ENCODE measurements around the gene FAM90A1. TPM values are rescaled to one million over a fixed set of nuclear protein-coding genes. Genes with fewer than 3 reads are reported as not detected.
"Not testable (repeated sequence)": the region's sequence is repeated elsewhere in the genome, so short reads cannot be mapped to it uniquely, and the experiment has no call there.

FAM90A1 gene, protein sequence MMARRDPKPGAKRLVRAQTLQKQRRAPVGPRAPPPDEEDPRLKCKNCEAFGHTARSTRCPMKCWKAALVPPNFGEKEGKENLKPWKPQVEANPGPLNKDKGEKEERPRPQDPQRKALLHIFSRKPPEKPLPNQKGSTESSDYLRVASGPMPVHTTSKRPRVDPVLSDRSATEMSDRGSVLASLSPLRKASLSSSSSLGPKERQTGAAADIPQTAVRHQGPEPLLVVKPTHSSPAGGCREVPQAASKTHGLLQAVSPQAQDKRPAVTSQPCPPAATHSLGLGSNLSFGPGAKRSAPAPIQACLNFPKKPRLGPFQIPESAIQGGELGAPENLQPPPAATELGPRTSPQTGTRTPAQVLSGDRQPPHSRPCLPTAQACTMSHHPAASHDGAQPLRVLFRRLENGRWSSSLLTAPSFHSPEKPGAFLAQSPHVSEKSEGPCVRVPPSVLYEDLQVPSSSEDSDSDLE
- under 1 TPM in 1 of 3 donors, not detected in 2; 0.28 TPM for total RNA-seq
- 0.18 TPM for total RNA-seq (2013)

DNA sequence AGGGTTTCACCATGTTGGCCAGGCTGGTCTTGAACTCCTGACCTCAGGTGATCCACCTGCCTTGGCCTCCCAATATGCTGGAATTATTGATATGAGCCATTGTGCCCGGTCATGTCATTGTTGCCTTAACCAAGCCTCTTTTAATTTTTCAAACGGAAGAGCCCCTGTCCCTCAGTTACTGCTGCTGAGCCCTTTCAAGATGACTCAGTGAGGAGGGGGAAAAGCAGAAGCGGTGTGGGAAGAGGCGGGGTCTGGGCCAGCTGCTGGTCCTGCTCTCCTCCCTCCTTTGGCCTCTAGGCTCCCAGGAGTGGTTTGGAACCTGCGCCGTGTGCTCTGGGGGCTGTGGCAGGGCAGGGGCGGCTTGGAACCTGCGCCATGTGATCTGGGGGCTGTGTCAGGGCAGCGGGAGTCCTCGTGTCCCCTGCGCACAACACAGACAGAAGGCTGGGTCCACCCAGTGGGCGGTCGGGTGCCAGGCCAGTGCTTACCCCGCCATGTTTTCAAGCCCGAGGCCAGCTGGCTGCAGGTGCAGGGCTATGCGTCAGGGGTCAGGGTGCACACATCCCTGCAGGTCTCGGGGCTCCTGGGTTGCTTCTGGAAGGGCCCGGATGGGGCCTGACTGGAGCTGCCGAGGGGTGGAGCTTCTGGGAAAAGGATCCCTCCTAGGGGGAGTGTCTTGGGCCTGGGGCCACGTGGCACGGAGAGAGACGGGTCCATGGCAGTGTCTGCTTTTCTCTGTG lies at the start of gene FAM90A1:
FAM90A1 (minus strand) TSS at position 627 of the 740 bp plus-strand sequence. CDS start 2,786 bp downstream, outside the sequence.
- H3K4me3 ChIP-seq (ENCODE audit: low read length); H3K36me3 Mint-ChIP-seq; H3K27ac Mint-ChIP-seq; H3K9me3 Mint-ChIP-seq; H3K9me3 ChIP-seq (ENCODE audit: control insufficient read depth, insufficient read depth, low read length); H3K27me3 Mint-ChIP-seq (ENCODE audit: low read depth in 2 of 2); DNase-seq; intact Hi-C loops (cut with micrococcal nuclease); H3K27ac ChIP-seq (ENCODE audit: low read length); H3K27me3 ChIP-seq (ENCODE audit: control insufficient read depth, insufficient read depth, low read length); ATAC-seq; H3K4me1 ChIP-seq (ENCODE audit: control insufficient read depth, insufficient read depth, low read length); H3K4me1 Mint-ChIP-seq; H3K36me3 ChIP-seq (ENCODE audit: control insufficient read depth, insufficient read depth, low read length): not testable (repeated sequence)
- H3K4me3 Mint-ChIP-seq = peak within 1 kb of the TSS; percentile 75
- 62% methylated on average over 22 of the region's 22 CpGs for WGBS (ENCODE audit: insufficient coverage)

DNA sequence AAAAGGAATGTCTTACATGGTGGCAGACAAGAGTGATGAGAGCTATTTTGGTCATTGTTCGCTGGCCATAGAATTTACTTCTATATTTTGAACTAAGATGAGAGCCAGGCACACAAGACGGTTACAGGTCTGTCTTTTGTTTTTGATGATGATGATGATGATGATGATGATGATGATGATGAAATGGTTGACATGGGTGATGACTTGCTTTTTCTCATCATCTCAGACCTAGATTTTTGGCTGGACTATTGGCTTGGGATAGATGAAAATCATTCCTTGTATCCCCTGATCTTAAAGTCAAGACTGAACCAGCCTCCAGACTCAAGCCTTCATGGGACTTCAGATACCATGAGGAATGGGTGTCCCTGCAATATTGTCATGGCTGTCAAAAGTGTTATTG lies 49.0 kb upstream of the FAM90A1 start:
- H3K27ac Mint-ChIP-seq; H3K9me3 ChIP-seq (ENCODE audit: control insufficient read depth, insufficient read depth, low read length); DNase-seq; H3K36me3 ChIP-seq (ENCODE audit: control insufficient read depth, insufficient read depth, low read length); ATAC-seq; H3K9me3 Mint-ChIP-seq; H3K36me3 Mint-ChIP-seq; H3K4me1 ChIP-seq (ENCODE audit: control insufficient read depth, insufficient read depth, low read length); H3K27ac ChIP-seq (ENCODE audit: low read length); H3K4me3 Mint-ChIP-seq; intact Hi-C loops (cut with micrococcal nuclease); H3K27me3 ChIP-seq (ENCODE audit: control insufficient read depth, insufficient read depth, low read length); H3K4me3 ChIP-seq (ENCODE audit: low read length); H3K4me1 Mint-ChIP-seq: not testable (repeated sequence)
- H3K27me3 Mint-ChIP-seq (ENCODE audit: low read depth in 2 of 2) = peaks cover 0 to 13% of the 10 kb centered on the region in 2 donors
- WGBS (ENCODE audit: insufficient coverage) = 80% methylated on average over 1 of the region's 2 CpGs

GRCh38 chr12:8266706-8267105 lies 39.3 kb upstream of the FAM90A1 start:
- DNase-seq; H3K27me3 ChIP-seq (ENCODE audit: control insufficient read depth, insufficient read depth, low read length); intact Hi-C loops (cut with micrococcal nuclease); H3K4me3 Mint-ChIP-seq; H3K27ac Mint-ChIP-seq; H3K36me3 Mint-ChIP-seq; H3K4me1 ChIP-seq (ENCODE audit: control insufficient read depth, insufficient read depth, low read length); H3K4me1 Mint-ChIP-seq; H3K9me3 Mint-ChIP-seq; H3K9me3 ChIP-seq (ENCODE audit: control insufficient read depth, insufficient read depth, low read length); H3K4me3 ChIP-seq (ENCODE audit: low read length); H3K36me3 ChIP-seq (ENCODE audit: control insufficient read depth, insufficient read depth, low read length); H3K27me3 Mint-ChIP-seq (ENCODE audit: low read depth in 2 of 2); ATAC-seq; H3K27ac ChIP-seq (ENCODE audit: low read length): not testable (repeated sequence)
- 58% methylated on average over 4 of the region's 4 CpGs for WGBS (ENCODE audit: insufficient coverage)

DNA sequence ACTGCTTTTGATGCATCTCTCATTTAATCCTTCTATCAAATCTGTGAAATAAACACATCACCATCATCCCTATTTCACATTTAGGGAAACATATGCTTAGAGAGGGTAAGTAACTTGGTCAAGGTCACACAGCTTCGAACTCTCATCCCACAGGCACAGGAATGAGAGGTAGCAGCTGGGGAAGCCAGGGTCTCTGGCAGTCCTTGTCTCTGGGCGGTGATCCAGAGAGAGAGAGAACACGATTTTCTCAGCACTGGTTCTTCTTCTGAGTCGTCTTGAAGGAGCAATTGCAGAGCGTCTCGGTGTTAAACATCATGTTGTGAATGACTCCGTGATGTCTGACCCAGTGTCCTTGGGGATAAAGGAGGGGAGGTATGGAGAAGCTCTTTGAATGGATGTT lies 36.8 kb upstream of the FAM90A1 start:
- not testable (repeated sequence) for H3K4me3 Mint-ChIP-seq, H3K36me3 Mint-ChIP-seq

DNA sequence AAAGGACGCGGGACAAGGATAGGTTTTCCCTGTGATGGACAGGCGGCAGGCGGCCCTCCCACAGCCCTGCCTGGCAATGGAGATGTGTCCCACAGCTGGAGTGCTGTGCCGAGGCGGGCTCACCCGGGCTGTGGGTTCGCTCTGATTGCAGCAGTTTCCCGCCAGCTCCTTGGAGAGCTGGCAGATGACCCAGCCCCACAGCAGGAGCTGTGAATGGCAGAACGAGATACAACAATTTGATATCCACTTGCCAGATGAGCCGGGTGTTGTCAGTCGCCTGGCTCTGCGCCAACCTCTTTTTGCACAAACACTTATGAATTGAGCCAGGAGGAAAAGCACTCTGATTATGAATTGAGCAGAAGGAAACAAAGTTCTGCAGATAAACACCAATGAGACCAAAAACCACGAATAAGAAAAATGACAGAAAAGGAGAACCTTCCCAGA lies 33.7 kb upstream of the FAM90A1 start:
- WGBS (ENCODE audit: insufficient coverage) = 62% methylated on average over 12 of the region's 14 CpGs

More for the DNA sequence above, 36.8 kb upstream of the FAM90A1 start:
- intact Hi-C loops (cut with micrococcal nuclease); H3K9me3 Mint-ChIP-seq; ATAC-seq; H3K36me3 ChIP-seq (ENCODE audit: control insufficient read depth, insufficient read depth, low read length); H3K9me3 ChIP-seq (ENCODE audit: control insufficient read depth, insufficient read depth, low read length); DNase-seq; H3K4me1 Mint-ChIP-seq; H3K4me1 ChIP-seq (ENCODE audit: control insufficient read depth, insufficient read depth, low read length); H3K27ac ChIP-seq (ENCODE audit: low read length); H3K27ac Mint-ChIP-seq; H3K4me3 ChIP-seq (ENCODE audit: low read length); H3K27me3 ChIP-seq (ENCODE audit: control insufficient read depth, insufficient read depth, low read length); H3K27me3 Mint-ChIP-seq (ENCODE audit: low read depth in 2 of 2): not testable (repeated sequence)
- 90% methylated on average over 7 of the region's 7 CpGs for WGBS (ENCODE audit: insufficient coverage)

DNA sequence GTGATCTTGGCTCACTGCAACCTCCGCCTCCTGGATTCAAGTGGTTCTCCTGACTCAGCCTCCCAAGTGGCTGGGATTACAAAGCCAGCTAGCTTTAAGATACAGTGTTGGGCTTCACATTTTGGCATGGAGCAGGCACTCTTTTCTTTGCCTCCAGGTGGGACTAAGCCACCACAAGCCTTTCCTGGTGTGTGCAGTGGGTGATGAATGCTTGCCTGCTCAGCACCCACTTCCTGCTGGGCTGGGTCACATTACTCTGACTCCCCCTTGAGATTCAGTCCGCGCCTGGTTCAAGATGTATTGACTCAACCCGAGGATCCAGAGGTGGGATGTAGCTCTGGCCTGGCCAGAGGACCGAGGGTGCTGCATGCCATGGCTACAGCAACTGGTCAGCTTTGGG lies 28.9 kb upstream of the FAM90A1 start:
- H3K36me3 ChIP-seq (ENCODE audit: control insufficient read depth, insufficient read depth, low read length); H3K27ac ChIP-seq (ENCODE audit: low read length); intact Hi-C loops (cut with micrococcal nuclease); H3K27me3 ChIP-seq (ENCODE audit: control insufficient read depth, insufficient read depth, low read length); H3K4me3 ChIP-seq (ENCODE audit: low read length); H3K9me3 ChIP-seq (ENCODE audit: control insufficient read depth, insufficient read depth, low read length); H3K4me3 Mint-ChIP-seq; H3K27ac Mint-ChIP-seq; DNase-seq; H3K4me1 Mint-ChIP-seq; H3K9me3 Mint-ChIP-seq; H3K36me3 Mint-ChIP-seq; H3K4me1 ChIP-seq (ENCODE audit: control insufficient read depth, insufficient read depth, low read length); ATAC-seq: not testable (repeated sequence)
- 48% methylated on average over 5 of the region's 5 CpGs for WGBS (ENCODE audit: insufficient coverage)
- peaks cover 5 to 11% of the 10 kb centered on the region in 2 donors for H3K27me3 Mint-ChIP-seq (ENCODE audit: low read depth in 2 of 2)

More for the DNA sequence above, 33.7 kb upstream of the FAM90A1 start:
- H3K9me3 ChIP-seq (ENCODE audit: control insufficient read depth, insufficient read depth, low read length); H3K36me3 Mint-ChIP-seq; H3K27me3 ChIP-seq (ENCODE audit: control insufficient read depth, insufficient read depth, low read length); H3K27ac ChIP-seq (ENCODE audit: low read length); ATAC-seq; H3K4me3 ChIP-seq (ENCODE audit: low read length); H3K27me3 Mint-ChIP-seq (ENCODE audit: low read depth in 2 of 2); H3K27ac Mint-ChIP-seq; H3K4me1 ChIP-seq (ENCODE audit: control insufficient read depth, insufficient read depth, low read length); DNase-seq; H3K4me3 Mint-ChIP-seq; H3K4me1 Mint-ChIP-seq; H3K36me3 ChIP-seq (ENCODE audit: control insufficient read depth, insufficient read depth, low read length); H3K9me3 Mint-ChIP-seq; intact Hi-C loops (cut with micrococcal nuclease): not testable (repeated sequence)

GRCh38 chr12:8254705-8255104 lies 27.3 kb upstream of the FAM90A1 start:
- not testable (repeated sequence) for H3K27me3 ChIP-seq (ENCODE audit: control insufficient read depth, insufficient read depth, low read length); ATAC-seq

More at GRCh38 chr12:8254705-8255104, 27.3 kb upstream of the FAM90A1 start:
- H3K4me3 Mint-ChIP-seq; H3K27ac ChIP-seq (ENCODE audit: low read length); H3K4me1 ChIP-seq (ENCODE audit: control insufficient read depth, insufficient read depth, low read length); H3K27me3 Mint-ChIP-seq (ENCODE audit: low read depth in 2 of 2); intact Hi-C loops (cut with micrococcal nuclease); H3K4me3 ChIP-seq (ENCODE audit: low read length); H3K27ac Mint-ChIP-seq; H3K4me1 Mint-ChIP-seq; H3K9me3 ChIP-seq (ENCODE audit: control insufficient read depth, insufficient read depth, low read length); DNase-seq; H3K36me3 Mint-ChIP-seq; H3K36me3 ChIP-seq (ENCODE audit: control insufficient read depth, insufficient read depth, low read length); H3K9me3 Mint-ChIP-seq: not testable (repeated sequence)
- WGBS (ENCODE audit: insufficient coverage) = 89% methylated on average over 9 of the region's 9 CpGs

All from natural killer cell (primary cell).